Activated CD8-positive, alpha-beta memory T cell treated with anti-CD3 and anti-CD28 coated beads, Interleukin-2, amount 50 U/mL, for 1 hour (primary cell): ENCODE measurements around the gene OR56A4.
"Not testable (repeated sequence)": the region's sequence is repeated elsewhere in the genome, so short reads cannot be mapped to it uniquely, and the experiment has no call there.

Source experiments
- DNase-seq: peaks from one replicate; pipeline ENCODE4 v3.0.0-alpha.2; 2020; ENCODE audit errors: extremely low read depth

The OR56A4 gene

DNA sequence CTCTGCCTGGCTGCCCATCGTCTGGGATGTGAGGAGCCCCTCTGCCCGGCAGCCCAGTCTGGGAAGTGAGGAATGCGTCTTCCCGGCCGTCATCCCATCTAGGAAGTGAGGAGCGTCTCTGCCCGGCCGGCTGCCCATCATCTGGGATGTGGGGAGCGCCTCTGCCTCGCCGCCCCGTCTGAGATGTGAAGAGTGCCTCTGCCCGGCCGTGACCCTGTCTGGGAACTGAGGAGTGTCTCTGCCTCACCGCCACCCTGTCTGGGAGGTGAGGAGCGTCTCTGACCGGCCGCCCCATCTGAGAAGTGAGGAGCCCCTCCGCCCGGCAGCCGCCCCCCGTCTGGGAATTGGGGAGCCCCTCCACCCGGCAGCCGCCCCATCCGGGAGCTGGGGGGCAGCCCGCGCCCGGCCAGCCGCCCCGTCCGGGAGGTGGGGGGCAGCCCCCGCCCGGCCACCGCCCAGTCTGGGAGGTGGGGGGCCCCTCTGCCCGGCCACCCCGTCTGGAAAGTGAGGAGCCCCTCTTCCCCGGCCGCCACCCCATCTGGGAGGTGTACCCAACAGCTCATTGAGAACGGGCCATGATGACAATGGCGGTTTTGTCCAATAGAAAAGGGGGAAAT, 45.9 kb downstream of the OR56A4 start:
- DNase-seq = not testable (repeated sequence)

DNA sequence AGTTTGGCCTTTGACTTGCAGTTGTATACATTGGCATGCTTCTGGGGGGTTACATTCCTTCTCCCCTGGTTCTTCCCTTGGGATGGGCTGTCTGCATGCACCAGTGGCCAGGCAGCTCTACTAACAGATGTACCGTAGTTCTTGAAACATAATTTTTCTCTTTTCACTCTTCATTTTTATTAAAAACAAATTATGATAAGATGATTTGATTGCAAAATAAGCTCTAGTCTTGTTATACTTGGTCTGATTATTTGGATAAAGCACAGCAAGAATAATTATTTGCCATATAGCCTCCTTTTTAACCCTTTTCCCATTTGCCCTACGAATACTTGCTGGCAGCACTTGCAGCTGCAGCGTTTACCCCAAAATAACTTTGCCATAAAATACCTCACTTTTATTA, 51.2 kb downstream of the OR56A4 start:
- no peak for DNase-seq
